ENCODE data around the gene MLLT6.
A peak's percentile ranks its signal among the peaks of the same experiment; 100 is the strongest.

The MLLT6 gene

GRCh38 chr17:38674014-38674748 is 30.9 kb upstream of the MLLT6 start:
- Histone ChIP-seq H3K79me2 (ENCODE audit: low read length) (peaks cover 12% of the 10 kb centered on the region), H3K4me1 (ENCODE audit: low read length) (peaks cover 39% of the 10 kb centered on the region), H3K27ac (ENCODE audit: low read length) (peak overlapping the region; percentile 53), H3K9ac (ENCODE audit: low read length) (peak overlapping the region; percentile 89), H3K9me3 (ENCODE audit: insufficient read depth, low read length) (no peaks in the 10 kb centered on the region), H2AFZ (ENCODE audit: low read depth, low read length) (no peak overlapping the region), H3K27me3 (ENCODE audit: low read depth, low read length) (peaks cover 11% of the 10 kb centered on the region), H4K20me1 (ENCODE audit: insufficient read depth, low read length) (peaks cover 14% of the 10 kb centered on the region; the same call in 1 of the 2 replicates), H3K36me3 (replicated peaks; ENCODE audit: low read depth, low read length) (peaks cover 3% of the 10 kb centered on the region), H3K4me3 (ENCODE audit: low read length) (peak overlapping the region; percentile 94), H3K4me2 (ENCODE audit: low read length) (peak overlapping the region; percentile 90)
- TF ChIP-seq CTCF (IDR thresholded peaks at IDR 0.05; ENCODE audit: low read depth, low read length) (peak; percentile 30; the same call in 1 of the 2 replicates), EZH2phosphoT487 (IDR thresholded peaks at IDR 0.05; ENCODE audit: low read depth) (no peak)

- Histone ChIP-seq H3K36me3 (replicated peaks; ENCODE audit: low read depth, low read length) (peaks cover 3% of the 10 kb centered on the region), H3K79me2 (ENCODE audit: low read length) (peaks cover 12% of the 10 kb centered on the region), H3K4me1 (ENCODE audit: low read length) (peaks cover 39% of the 10 kb centered on the region), H3K4me3 (ENCODE audit: low read length) (peak within 1 kb of the TSS; percentile 94), H3K4me2 (ENCODE audit: low read length) (peak within 1 kb of the TSS; percentile 90), H2AFZ (ENCODE audit: low read depth, low read length) (no peak within 1 kb of the TSS), H3K9me3 (ENCODE audit: insufficient read depth, low read length) (no peaks in the 10 kb centered on the region), H3K27ac (ENCODE audit: low read length) (peak within 1 kb of the TSS; percentile 70), H3K27me3 (ENCODE audit: low read depth, low read length) (peaks cover 4% of the 10 kb centered on the region), H4K20me1 (ENCODE audit: insufficient read depth, low read length) (peaks cover 14% of the 10 kb centered on the region; the same call in 1 of the 2 replicates), H3K9ac (ENCODE audit: low read length) (peak within 1 kb of the TSS; percentile 89)
- no peak for TF ChIP-seq EZH2phosphoT487 (IDR thresholded peaks at IDR 0.05; ENCODE audit: low read depth)
- TF ChIP-seq CTCF (IDR thresholded peaks at IDR 0.05; ENCODE audit: low read depth, low read length), result no peak
Observed at GRCh38 chr17:38674749-38675615, 30.1 kb upstream of the MLLT6 start, which contains the start of gene EPOP. Gene EPOP (minus strand): TSS chr17:38674957. CDS start chr17:38674495, 462 bp downstream.

GRCh38 chr17:38676706-38677504 is 28.2 kb upstream of the MLLT6 start:
- Histone ChIP-seq H3K27ac (ENCODE audit: low read length) (peak overlapping the region; percentile 70), H3K36me3 (replicated peaks; ENCODE audit: low read depth, low read length) (peaks cover 3% of the 10 kb centered on the region), H2AFZ (ENCODE audit: low read depth, low read length) (peak overlapping the region; percentile 86), H3K27me3 (ENCODE audit: low read depth, low read length) (no peaks in the 10 kb centered on the region), H3K4me1 (ENCODE audit: low read length) (peaks cover 46% of the 10 kb centered on the region), H3K4me3 (ENCODE audit: low read length) (peak overlapping the region; percentile 57), H3K9ac (ENCODE audit: low read length) (peak overlapping the region; percentile 44; the same call in 1 of the 2 replicates), H3K4me2 (ENCODE audit: low read length) (peak overlapping the region; percentile 81), H3K79me2 (ENCODE audit: low read length) (peaks cover 12% of the 10 kb centered on the region), H3K9me3 (ENCODE audit: insufficient read depth, low read length) (no peaks in the 10 kb centered on the region), H4K20me1 (ENCODE audit: insufficient read depth, low read length) (peaks cover 11% of the 10 kb centered on the region; the same call in 1 of the 2 replicates)
- TF ChIP-seq CTCF (IDR thresholded peaks at IDR 0.05; ENCODE audit: low read depth, low read length) (peak; percentile 92), EZH2phosphoT487 (IDR thresholded peaks at IDR 0.05; ENCODE audit: low read depth) (no peak)

All from OCI-LY3 (cell line).